Measurements from ENCODE around the gene UNC5A. TPM values are rescaled to one million over a fixed set of nuclear protein-coding genes. Genes with fewer than 3 reads are reported as not detected.

UNC5A gene
- total RNA-seq, 1 experiment from 2014 or later = 10.1 TPM

DNA sequence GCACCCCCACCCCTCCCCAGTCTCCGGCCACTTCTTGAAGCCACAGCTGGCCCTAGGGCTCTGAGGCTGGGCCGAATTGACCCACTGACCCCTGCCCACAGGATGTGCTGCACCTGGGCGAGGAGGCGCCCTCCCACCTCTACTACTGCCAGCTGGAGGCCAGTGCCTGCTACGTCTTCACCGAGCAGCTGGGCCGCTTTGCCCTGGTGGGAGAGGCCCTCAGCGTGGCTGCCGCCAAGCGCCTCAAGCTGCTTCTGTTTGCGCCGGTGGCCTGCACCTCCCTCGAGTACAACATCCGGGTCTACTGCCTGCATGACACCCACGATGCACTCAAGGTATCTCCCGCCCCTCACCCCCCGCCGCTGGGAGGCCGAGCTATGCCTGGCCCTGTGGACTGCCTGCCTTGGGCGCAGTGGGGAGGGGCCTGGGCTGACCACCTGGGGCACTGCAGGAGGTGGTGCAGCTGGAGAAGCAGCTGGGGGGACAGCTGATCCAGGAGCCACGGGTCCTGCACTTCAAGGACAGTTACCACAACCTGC lies 67.5 kb downstream of the UNC5A start:
- no peaks in the 10 kb centered on the region for H4K20me1 ChIP-seq (ENCODE audit: insufficient read depth)
- H3K4me2 ChIP-seq (ENCODE audit: low read length) = no peak overlapping the region
- no peaks in the 10 kb centered on the region for H3K27me3 ChIP-seq (ENCODE audit: insufficient read depth, low read length)
- no peaks in the 10 kb centered on the region for H3K79me2 ChIP-seq (ENCODE audit: insufficient read depth, low read length)
- H3K36me3 ChIP-seq (ENCODE audit: control insufficient read depth in 1 of 2, insufficient read depth in 2 of 2, low read length in 2 of 2) = no peaks in the 10 kb centered on the region
- CTCF ChIA-PET = no interaction called here
- no peaks in the 10 kb centered on the region for H3K9me2 ChIP-seq (ENCODE audit: insufficient read depth)
- RAD21 ChIA-PET (ENCODE audit: low non-redundant PET in 1 of 2, low total read pairs in 2 of 2, uncharacterized antibody in 2 of 2, unreplicated experiment in 2 of 2) = interaction anchor here in 1 of 2 experiments (1.2 kb wide), 1 partner anchor 217 kb away, joined by 3 read pairs; no protein-coding TSS in a partner anchor
- TF ChIP-seq JUND (IDR thresholded peaks at IDR 0.05) (no peak), FOSL1 (IDR thresholded peaks at IDR 0.05; ENCODE audit: low read depth) (no peak), YY1 (IDR thresholded peaks at IDR 0.05; ENCODE audit: extremely low read depth, insufficient replicate concordance, low read depth, low read length) (no peak), EZH2 (IDR thresholded peaks at IDR 0.05) (no peak), EGR1 (IDR thresholded peaks at IDR 0.05; ENCODE audit: low read depth) (no peak), SRF (IDR thresholded peaks at IDR 0.05; ENCODE audit: low read depth) (no peak), MAX (IDR thresholded peaks at IDR 0.05) (no peak), CBX3 (IDR thresholded peaks at IDR 0.05; ENCODE audit: low read depth) (no peak), SIN3A (IDR thresholded peaks at IDR 0.05; ENCODE audit: low read depth) (no peak), POLR2AphosphoS5 (IDR thresholded peaks at IDR 0.05; ENCODE audit: low read depth, low read length) (no peak), REST (IDR thresholded peaks at IDR 0.05; ENCODE audit: low read depth) (no peak), ZFX (IDR thresholded peaks at IDR 0.05) (no peak), ELF1 (IDR thresholded peaks at IDR 0.05; ENCODE audit: borderline replicate concordance, low read depth) (no peak), ZNF274 (IDR thresholded peaks at IDR 0.05; ENCODE audit: low read depth, low read length) (no peak), SP1 (IDR thresholded peaks at IDR 0.05; ENCODE audit: low read depth) (no peak), POLR2A (IDR thresholded peaks at IDR 0.05; ENCODE audit: borderline replicate concordance, extremely low read depth, insufficient read depth, insufficient read length) (no peak), CEBPB (IDR thresholded peaks at IDR 0.05; ENCODE audit: low read depth) (no peak)
- TF ChIP-seq, protein P1, sequence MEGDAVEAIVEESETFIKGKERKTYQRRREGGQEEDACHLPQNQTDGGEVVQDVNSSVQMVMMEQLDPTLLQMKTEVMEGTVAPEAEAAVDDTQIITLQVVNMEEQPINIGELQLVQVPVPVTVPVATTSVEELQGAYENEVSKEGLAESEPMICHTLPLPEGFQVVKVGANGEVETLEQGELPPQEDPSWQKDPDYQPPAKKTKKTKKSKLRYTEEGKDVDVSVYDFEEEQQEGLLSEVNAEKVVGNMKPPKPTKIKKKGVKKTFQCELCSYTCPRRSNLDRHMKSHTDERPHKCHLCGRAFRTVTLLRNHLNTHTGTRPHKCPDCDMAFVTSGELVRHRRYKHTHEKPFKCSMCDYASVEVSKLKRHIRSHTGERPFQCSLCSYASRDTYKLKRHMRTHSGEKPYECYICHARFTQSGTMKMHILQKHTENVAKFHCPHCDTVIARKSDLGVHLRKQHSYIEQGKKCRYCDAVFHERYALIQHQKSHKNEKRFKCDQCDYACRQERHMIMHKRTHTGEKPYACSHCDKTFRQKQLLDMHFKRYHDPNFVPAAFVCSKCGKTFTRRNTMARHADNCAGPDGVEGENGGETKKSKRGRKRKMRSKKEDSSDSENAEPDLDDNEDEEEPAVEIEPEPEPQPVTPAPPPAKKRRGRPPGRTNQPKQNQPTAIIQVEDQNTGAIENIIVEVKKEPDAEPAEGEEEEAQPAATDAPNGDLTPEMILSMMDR (IDR thresholded peaks at IDR 0.05 in 2 of 3, conservative IDR thresholded peaks at IDR 0.05 in 1 of 3; ENCODE audit: borderline replicate concordance in 1 of 3, insufficient read depth in 1 of 3, low read depth in 2 of 3, low read length in 2 of 3) = no peak
- TF ChIP-seq, protein P2, sequence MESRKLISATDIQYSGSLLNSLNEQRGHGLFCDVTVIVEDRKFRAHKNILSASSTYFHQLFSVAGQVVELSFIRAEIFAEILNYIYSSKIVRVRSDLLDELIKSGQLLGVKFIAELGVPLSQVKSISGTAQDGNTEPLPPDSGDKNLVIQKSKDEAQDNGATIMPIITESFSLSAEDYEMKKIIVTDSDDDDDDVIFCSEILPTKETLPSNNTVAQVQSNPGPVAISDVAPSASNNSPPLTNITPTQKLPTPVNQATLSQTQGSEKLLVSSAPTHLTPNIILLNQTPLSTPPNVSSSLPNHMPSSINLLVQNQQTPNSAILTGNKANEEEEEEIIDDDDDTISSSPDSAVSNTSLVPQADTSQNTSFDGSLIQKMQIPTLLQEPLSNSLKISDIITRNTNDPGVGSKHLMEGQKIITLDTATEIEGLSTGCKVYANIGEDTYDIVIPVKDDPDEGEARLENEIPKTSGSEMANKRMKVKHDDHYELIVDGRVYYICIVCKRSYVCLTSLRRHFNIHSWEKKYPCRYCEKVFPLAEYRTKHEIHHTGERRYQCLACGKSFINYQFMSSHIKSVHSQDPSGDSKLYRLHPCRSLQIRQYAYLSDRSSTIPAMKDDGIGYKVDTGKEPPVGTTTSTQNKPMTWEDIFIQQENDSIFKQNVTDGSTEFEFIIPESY (IDR thresholded peaks at IDR 0.05; ENCODE audit: extremely low read depth, insufficient replicate concordance, low read length) = no peak
- TF ChIP-seq, protein P3, sequence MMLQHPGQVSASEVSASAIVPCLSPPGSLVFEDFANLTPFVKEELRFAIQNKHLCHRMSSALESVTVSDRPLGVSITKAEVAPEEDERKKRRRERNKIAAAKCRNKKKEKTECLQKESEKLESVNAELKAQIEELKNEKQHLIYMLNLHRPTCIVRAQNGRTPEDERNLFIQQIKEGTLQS (IDR thresholded peaks at IDR 0.05) = no peak
- POLR2A ChIA-PET = no interaction called here
- BruUV-seq (replicated peaks) = no TSS peak
- no peak overlapping the region for H3K9ac ChIP-seq (ENCODE audit: low read length)
- ATAC-seq (no peak), DNase-seq (ENCODE audit: low read depth, low spot score) (no peak)
- H3K9me3 ChIP-seq (ENCODE audit: control insufficient read depth in 1 of 2, insufficient read depth in 1 of 2, low read depth in 1 of 2, low read length in 2 of 2) = no peaks in the 10 kb centered on the region
- no peaks in the 10 kb centered on the region for H3K4me1 ChIP-seq (ENCODE audit: control insufficient read depth in 1 of 2, insufficient read depth in 2 of 2, low read length in 2 of 2)
- intact Hi-C loops (cut with micrococcal nuclease) = no loop called here
- H3K4me3 ChIP-seq (replicated peaks in 1 of 2; ENCODE audit: low read depth in 1 of 2, low read length in 2 of 2) = no peak overlapping the region
- no peak overlapping the region for H3K27ac ChIP-seq (ENCODE audit: low read depth, low read length)
- no peak overlapping the region for H2AFZ ChIP-seq (ENCODE audit: low read depth, low read length, poor library complexity, severe bottlenecking)
